HUES6 (cell line): Measurements from ENCODE around the gene HOXC9.

Experiments used
- H3K27ac ChIP-seq: 2 replicates; pipeline ENCODE4 v1.7.0; 2013; ENCODE audit warnings: low read depth, mild to moderate bottlenecking, low read length, inconsistent platforms
- H3K27me3 ChIP-seq: 2 replicates; pipeline ENCODE4 v1.6.1; 2013; ENCODE audit warnings: low read length; ENCODE audit not compliant: control insufficient read depth, insufficient read depth
- H3K36me3 ChIP-seq: 2 replicates; pipeline ENCODE4 v1.6.1; 2013; ENCODE audit warnings: low read length; ENCODE audit not compliant: control insufficient read depth, insufficient read depth
- H3K4me1 ChIP-seq: 2 replicates; pipeline ENCODE4 v1.6.1; 2013; ENCODE audit warnings: low read length; ENCODE audit not compliant: control insufficient read depth, insufficient read depth
- H3K4me3 ChIP-seq: 2 replicates; pipeline ENCODE4 v1.5.1; 2013; ENCODE audit warnings: low read depth, low read length
- H3K9ac ChIP-seq: one replicate; pipeline ENCODE4 v1.6.1; 2013; ENCODE audit warnings: mild to moderate bottlenecking, low read length
- H3K9me3 ChIP-seq: 2 replicates; pipeline ENCODE4 v1.6.1; 2013; ENCODE audit warnings: low read depth, low read length; ENCODE audit not compliant: control insufficient read depth, insufficient read depth

The HOXC9 gene

GRCh38 chr12:54049108-54049507 lies 49.1 kb downstream of the HOXC9 start:
- Histone ChIP-seq H3K4me3 (no peak overlapping the region), H3K36me3 (no peaks in the 10 kb centered on the region), H3K27me3 (peaks cover 100% of the 10 kb centered on the region), H3K9ac (no peak overlapping the region), H3K4me1 (peaks cover 37% of the 10 kb centered on the region), H3K27ac (no peak overlapping the region), H3K9me3 (no peaks in the 10 kb centered on the region)

- Histone ChIP-seq H3K36me3 (no peaks in the 10 kb centered on the region), H3K4me1 (peaks cover 41% of the 10 kb centered on the region), H3K9ac (no peak overlapping the region), H3K9me3 (no peaks in the 10 kb centered on the region), H3K27ac (no peak overlapping the region), H3K27me3 (peaks cover 99% of the 10 kb centered on the region), H3K4me3 (no peak overlapping the region)
These were observed 50.5 kb downstream of the HOXC9 start for GRCh38 chr12:54050482-54050810.

- peak overlapping the region; percentile 15 for H3K9ac ChIP-seq
- peaks cover 99% of the 10 kb centered on the region for H3K27me3 ChIP-seq
- H3K4me3 ChIP-seq = no peak overlapping the region
- no peaks in the 10 kb centered on the region for H3K9me3 ChIP-seq
- H3K36me3 ChIP-seq = no peaks in the 10 kb centered on the region
- H3K27ac ChIP-seq = no peak overlapping the region
- peaks cover 46% of the 10 kb centered on the region for H3K4me1 ChIP-seq
These were observed 51.3 kb downstream of the HOXC9 start for GRCh38 chr12:54051026-54051842.

- Histone ChIP-seq H3K9ac (peak overlapping the region; percentile 15), H3K4me3 (peak overlapping the region; percentile 49; the same call in 1 of the 2 replicates), H3K9me3 (no peaks in the 10 kb centered on the region), H3K27ac (no peak overlapping the region), H3K4me1 (peaks cover 43% of the 10 kb centered on the region), H3K36me3 (no peaks in the 10 kb centered on the region), H3K27me3 (peaks cover 99% of the 10 kb centered on the region)
These were observed 52.0 kb downstream of the HOXC9 start for GRCh38 chr12:54051874-54052437.

GRCh38 chr12:54052438-54053002 lies 52.6 kb downstream of the HOXC9 start:
- H3K9ac ChIP-seq = peak overlapping the region; percentile 16
- H3K27me3 ChIP-seq = peaks cover 99% of the 10 kb centered on the region
- H3K36me3 ChIP-seq = no peaks in the 10 kb centered on the region
- H3K9me3 ChIP-seq = no peaks in the 10 kb centered on the region
- H3K4me1 ChIP-seq = peaks cover 45% of the 10 kb centered on the region
- peak overlapping the region; percentile 49 for H3K4me3 ChIP-seq
- no peak overlapping the region for H3K27ac ChIP-seq
